GM19025 (cell line): ENCODE measurements around the gene SLC15A4.
"Not testable (repeated sequence)": the region's sequence is repeated elsewhere in the genome, so short reads cannot be mapped to it uniquely, and the experiment has no call there.

ENCODE experiments used
- ATAC-seq: cut with Tn5 transposase; IDR thresholded peaks from one replicate; pipeline ENCODE4 v1.9.1; 2021; ENCODE audit warnings: mild to moderate bottlenecking, low read depth, moderate library complexity; ENCODE audit not compliant: unreplicated experiment

Gene SLC15A4

GRCh38 chr12:128846671-128847070 lies 22.9 kb upstream of the SLC15A4 start:
- ATAC-seq = not testable (repeated sequence)

GRCh38 chr12:128844031-128844635 lies 20.4 kb upstream of the SLC15A4 start:
- no peak for ATAC-seq

DNA sequence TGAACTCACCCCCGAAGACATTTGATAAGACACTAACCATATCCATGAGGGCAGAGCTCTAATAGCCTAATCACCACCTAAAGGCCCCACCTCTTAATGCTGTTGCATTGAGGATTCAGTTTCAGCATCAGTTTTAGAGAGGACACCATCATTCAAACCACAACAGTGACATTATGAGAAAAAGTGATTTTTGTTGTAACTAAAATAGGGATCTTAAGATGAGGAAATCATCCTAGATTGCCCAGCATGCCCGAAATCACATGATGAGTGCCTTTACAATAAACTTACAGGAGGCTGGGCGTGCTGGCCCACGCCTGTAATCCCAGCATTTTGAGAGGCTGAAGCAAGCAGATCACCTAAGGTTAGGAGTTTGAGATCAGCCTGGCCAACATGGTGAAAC lies 19.8 kb upstream of the SLC15A4 start:
- ATAC-seq = no peak

GRCh38 chr12:128842579-128842978 lies 18.8 kb upstream of the SLC15A4 start:
- no peak for ATAC-seq

- ATAC-seq = no peak
These were observed 17.2 kb upstream of the SLC15A4 start for GRCh38 chr12:128840862-128841468.

GRCh38 chr12:128839885-128840284 lies 16.1 kb upstream of the SLC15A4 start:
- ATAC-seq = not testable (repeated sequence)

- no peak for ATAC-seq
These were observed 9.7 kb upstream of the SLC15A4 start for GRCh38 chr12:128833418-128833817.

GRCh38 chr12:128830505-128830893 lies 6.7 kb upstream of the SLC15A4 start:
- peak; percentile 28 for ATAC-seq

DNA sequence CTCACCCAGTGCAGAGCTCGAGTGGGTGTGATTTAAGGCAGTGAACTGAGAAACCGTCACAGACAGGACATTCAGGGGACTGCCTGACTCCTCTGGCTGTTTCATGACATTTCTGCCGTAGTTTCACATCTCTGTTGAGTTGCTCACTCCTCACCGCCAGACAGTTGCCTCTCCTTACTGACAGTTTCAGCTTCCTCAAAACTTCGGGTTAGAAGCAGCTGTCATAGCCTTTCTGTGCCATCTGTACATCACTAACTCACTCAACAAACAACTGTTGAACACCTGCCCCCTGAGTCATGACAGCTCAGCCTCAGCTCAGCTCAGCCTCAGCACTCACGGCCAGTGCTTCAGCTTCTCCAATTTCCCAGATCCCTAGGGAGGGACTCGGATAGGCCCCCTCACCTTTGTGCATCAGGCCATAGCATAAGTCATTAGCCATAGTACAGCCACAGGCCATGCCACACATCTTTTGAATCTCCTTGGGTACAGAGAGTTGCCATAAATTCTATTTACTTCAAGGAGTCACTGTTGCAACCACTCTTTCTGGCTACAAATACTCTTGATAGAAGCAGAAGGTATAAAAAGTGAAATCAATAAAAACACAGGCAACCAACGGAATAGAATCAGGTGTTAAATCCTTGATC lies 6.2 kb upstream of the SLC15A4 start:
- peak; percentile 86 for ATAC-seq

- no peak for ATAC-seq
These were observed 4.0 kb upstream of the SLC15A4 start for GRCh38 chr12:128827724-128828123.

- no peak for ATAC-seq
These were observed 2.1 kb upstream of the SLC15A4 start for GRCh38 chr12:128825835-128826234.

GRCh38 chr12:128823216-128823915 lies 392 bp downstream of the SLC15A4 start:
- peak; percentile 18 for ATAC-seq

DNA sequence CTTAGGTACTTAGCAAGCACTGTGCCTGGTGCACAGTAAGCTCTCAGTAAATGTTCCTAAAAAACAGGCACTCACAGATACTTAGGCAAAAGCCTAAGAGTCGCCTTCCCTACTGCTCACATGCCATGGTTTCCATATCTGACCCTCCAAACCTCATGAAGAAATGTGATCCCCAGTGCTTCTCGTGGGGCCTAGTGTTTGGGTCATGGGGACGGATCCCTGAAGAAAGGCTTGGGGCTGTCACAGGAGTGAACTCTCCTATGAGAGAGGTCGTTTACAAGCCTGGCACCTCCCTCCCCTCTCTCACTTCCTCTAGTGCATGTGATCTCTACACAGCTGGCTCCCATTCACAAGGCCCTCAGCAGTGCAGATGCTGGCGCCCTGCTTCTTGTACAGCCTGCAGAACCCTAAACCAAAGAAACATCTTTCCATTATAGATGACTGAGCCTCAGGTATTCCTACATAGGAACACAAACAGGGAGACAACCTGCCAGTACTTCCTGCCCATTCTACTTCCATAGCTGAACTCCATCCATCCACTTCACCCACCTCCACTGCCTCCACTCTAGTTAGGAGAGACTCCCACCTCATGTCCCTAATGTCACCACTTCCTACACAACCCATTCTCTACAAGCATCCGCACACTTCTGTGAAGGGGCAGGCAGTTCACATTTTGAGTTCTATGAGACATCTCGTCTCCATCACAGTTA lies 2.9 kb downstream of the SLC15A4 start:
- peak; percentile 45 for ATAC-seq

DNA sequence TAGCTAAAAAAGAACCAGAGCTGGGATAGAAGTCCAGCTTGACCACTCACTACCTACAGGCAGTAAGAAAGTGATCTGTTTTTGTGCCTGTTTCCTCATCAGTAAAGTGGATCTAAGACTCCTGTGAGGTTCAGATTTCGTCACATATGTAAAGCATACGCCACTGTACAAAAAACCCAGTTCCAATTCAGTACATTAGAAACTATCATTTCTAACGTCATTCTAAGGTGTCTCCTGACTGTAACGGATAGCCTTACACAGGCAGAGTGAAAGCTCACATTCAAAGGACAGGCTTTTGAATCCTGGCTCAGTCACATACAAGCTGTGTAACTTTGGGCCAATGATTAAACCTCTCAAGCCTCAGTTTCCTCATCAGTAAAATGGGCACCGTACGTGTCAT lies 3.5 kb downstream of the SLC15A4 start:
- ATAC-seq = no peak

DNA sequence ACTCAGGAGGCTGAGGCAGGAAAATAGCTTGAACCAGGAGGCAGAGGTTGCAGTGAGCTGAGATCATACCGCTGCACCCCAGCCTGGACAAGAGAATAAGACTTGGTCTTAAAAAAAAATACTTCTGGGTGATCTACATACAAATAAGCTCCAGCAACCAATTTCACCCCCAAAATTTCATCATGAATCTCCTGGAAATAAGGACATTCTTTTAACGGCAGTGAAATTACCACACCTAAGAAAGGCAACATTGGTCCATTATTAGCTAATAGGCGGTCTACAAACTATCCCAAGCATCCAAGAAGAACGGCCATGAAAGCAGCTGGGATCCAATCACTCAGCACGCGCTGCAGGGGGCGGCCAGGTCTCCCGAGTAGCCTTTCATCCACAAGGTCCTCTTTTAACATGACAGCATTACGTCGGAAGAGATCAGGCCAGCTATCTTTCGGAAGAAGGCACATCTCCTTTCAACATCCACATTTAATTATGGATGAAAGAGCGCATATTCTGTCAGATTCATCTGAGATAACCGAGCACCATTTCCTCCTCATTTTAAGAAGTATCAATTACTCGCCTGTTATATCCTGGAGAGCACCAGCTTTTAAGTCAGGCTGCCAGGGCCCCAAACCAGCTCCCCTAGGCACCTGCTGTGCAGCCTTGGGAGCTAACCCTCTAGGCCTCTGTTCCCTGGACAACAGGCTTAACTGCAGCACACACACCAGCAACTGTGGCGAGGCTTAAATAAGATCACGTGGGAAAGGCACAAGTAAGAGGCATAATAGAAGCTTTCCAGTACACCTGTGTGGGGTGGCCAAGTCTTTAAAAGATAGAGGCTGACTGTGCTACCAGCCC lies 4.2 kb downstream of the SLC15A4 start:
- no peak for ATAC-seq

DNA sequence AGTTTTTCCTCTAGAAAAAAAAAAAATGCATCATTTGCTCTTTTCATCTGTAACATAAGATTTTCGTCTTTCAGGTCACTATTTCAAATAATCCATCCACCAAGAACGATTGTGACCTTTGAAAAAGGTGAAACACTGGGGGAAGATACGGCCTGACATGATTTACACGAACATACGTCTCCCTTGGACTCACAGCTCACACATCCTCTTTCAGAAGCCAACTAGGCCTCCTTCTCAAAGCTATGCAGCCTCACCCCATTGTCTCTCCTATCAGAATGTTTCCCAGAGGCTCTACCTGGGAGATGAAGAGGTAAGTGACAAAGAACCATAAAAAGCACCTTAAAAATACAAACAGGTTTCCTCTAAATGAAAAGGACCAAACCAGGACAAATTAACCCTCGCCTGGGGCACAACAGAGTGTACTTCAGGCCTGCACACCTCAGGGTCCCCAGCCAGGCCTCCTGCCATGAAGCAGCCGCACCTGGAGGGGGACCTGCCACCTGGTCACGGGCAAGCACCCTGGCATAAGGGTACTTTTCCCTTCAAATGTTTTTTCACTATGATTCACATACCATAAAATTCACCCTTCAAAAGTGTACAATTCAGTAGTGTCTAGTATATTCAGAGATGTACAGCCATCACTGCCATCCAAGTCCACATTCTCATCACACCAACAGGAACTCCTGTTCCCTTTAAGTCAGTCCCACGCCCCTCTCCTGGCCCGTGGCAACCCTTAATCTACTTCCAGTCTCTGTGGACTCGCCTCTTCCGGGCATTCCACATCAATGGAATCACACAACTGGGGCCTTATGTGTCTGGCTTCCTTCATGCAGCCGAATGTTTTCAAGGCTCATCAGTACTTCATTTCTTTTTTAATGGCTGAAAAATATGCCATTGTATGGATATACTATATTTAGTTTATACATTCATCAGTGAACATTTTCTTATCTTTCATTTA lies 5.4 kb downstream of the SLC15A4 start:
- ATAC-seq = no peak

DNA sequence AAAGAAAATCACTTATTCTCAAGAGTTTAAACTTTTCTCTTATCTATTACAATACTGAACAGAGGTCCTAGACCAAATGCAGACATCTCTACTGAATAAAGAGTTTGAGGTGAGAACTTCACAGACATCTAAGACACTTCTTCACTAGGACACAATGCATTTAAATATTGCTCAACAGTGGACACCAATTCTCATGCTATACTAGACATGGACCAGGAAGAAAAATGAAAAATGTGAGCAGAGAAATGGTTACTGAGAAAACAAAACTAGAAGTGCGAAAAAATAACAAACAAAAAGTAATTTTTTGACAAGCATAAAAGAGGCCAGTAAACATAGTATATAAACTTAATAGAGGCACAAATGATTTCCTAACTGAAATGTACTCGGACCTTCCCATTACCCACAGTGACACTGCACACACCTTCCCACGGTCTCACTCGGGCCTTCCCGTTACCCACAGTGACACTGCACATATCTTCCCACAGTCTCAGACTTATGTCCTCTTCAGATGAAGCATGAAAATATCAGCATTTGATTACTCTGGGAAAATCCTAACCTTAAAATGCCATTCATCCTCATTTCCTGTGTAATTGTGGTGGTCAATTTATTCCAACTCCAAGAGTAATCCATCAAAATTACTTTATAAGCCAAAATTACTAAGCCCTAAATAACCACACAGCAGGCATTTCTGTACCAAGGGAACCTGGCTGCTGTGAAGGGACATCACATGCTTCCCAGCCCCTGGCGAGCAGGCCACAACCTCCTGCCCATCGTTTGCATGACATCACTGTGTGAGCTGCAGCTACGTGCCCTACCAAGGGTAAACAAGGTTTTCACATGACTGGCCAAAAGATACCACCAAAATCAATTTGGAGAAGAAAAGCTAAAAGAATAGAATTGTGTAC lies 6.4 kb downstream of the SLC15A4 start:
- peak; percentile 34 for ATAC-seq

- no peak for ATAC-seq
These were observed 7.2 kb downstream of the SLC15A4 start for GRCh38 chr12:128816643-128816920.
